MM.1S (cell line): ENCODE measurements around the gene PAH.

Source experiments
- DNase-seq: peaks from one replicate; pipeline ENCODE4 v3.0.0-alpha.2; 2015
- H2AFZ ChIP-seq: fragments of 300-600 bp; sonication (generic); 2 replicates; pipeline ENCODE4 v1.6.0; 2016; ENCODE audit warnings: antibody characterized with exemption, low read length
- H3F3A ChIP-seq: fragments of 300-600 bp; sonication (generic); 2 replicates; pipeline ENCODE4 v1.6.1; 2016; ENCODE audit warnings: mild to moderate bottlenecking, antibody characterized with exemption, low read length, moderate library complexity, mixed read lengths; ENCODE audit not compliant: insufficient read depth
- H3K27ac ChIP-seq: fragments of 300-600 bp; sonication (generic); 2 replicates; pipeline ENCODE4 v1.5.1; 2016; ENCODE audit warnings: mild to moderate bottlenecking, low read length
- H3K27me3 ChIP-seq: fragments of 300-600 bp; sonication (generic); replicated peaks from 2 replicates; pipeline ENCODE4 v1.6.0; 2016; ENCODE audit warnings: low read length; ENCODE audit not compliant: insufficient read depth
- H3K36me3 ChIP-seq: fragments of 300-600 bp; sonication (generic); replicated peaks from 2 replicates; pipeline ENCODE4 v1.6.1; 2016; ENCODE audit warnings: mild to moderate bottlenecking, low read length, mixed read lengths; ENCODE audit not compliant: insufficient read depth
- H3K4me1 ChIP-seq: fragments of 300-600 bp; sonication (generic); 2 replicates; pipeline ENCODE4 v1.6.1; 2016; ENCODE audit warnings: low read length, mixed read lengths
- H3K4me2 ChIP-seq: fragments of 300-600 bp; sonication (generic); 2 replicates; pipeline ENCODE4 v1.6.0; 2016; ENCODE audit warnings: low read depth, low read length
- H3K4me3 ChIP-seq: fragments of 300-600 bp; sonication (generic); 2 replicates; pipeline ENCODE4 v1.5.1; 2016; ENCODE audit warnings: low read length, mixed read lengths
- H3K79me2 ChIP-seq: fragments of 300-600 bp; sonication (generic); 2 replicates; pipeline ENCODE4 v1.6.1; 2016; ENCODE audit warnings: mixed run types, low read length, mixed read lengths
- H3K9ac ChIP-seq: fragments of 300-600 bp; sonication (generic); 2 replicates; pipeline ENCODE4 v1.6.1; 2016; ENCODE audit warnings: low read length, mixed read lengths
- H3K9me2 ChIP-seq: fragments of 300-600 bp; sonication (generic); replicated peaks from 2 replicates; pipeline ENCODE4 v1.6.1; 2016; ENCODE audit warnings: mild to moderate bottlenecking, low read length, mixed read lengths; ENCODE audit not compliant: insufficient read depth
- H3K9me3 ChIP-seq: fragments of 300-600 bp; sonication (generic); replicated peaks from 2 replicates; pipeline ENCODE4 v1.6.1; 2016; ENCODE audit warnings: mild to moderate bottlenecking, low read length, mixed read lengths; ENCODE audit not compliant: insufficient read depth
- H4K20me1 ChIP-seq: fragments of 300-600 bp; sonication (generic); 2 replicates; pipeline ENCODE4 v1.6.1; 2016; ENCODE audit warnings: mild to moderate bottlenecking, low read length, moderate library complexity, mixed read lengths; ENCODE audit not compliant: insufficient read depth
- CTCF ChIP-seq: fragments of 300-600 bp; sonication (generic); IDR thresholded peaks from 2 replicates; pipeline ENCODE4 v1.5.1; 2016; ENCODE audit warnings: antibody characterized with exemption, low read length, mixed read lengths
- EZH2 ChIP-seq: fragments of 300-600 bp; sonication (generic); optimal IDR thresholded peaks from 2 replicates; pipeline ENCODE3; 2017; ENCODE audit warnings: low read depth, mild to moderate bottlenecking, antibody characterized with exemption, low read length, mixed read lengths
- EZH2phosphoT487 ChIP-seq: fragments of 300-600 bp; sonication (generic); IDR thresholded peaks from 2 replicates; pipeline ENCODE4 v1.6.1; 2018; ENCODE audit warnings: antibody characterized with exemption, low read length

The PAH gene

DNA sequence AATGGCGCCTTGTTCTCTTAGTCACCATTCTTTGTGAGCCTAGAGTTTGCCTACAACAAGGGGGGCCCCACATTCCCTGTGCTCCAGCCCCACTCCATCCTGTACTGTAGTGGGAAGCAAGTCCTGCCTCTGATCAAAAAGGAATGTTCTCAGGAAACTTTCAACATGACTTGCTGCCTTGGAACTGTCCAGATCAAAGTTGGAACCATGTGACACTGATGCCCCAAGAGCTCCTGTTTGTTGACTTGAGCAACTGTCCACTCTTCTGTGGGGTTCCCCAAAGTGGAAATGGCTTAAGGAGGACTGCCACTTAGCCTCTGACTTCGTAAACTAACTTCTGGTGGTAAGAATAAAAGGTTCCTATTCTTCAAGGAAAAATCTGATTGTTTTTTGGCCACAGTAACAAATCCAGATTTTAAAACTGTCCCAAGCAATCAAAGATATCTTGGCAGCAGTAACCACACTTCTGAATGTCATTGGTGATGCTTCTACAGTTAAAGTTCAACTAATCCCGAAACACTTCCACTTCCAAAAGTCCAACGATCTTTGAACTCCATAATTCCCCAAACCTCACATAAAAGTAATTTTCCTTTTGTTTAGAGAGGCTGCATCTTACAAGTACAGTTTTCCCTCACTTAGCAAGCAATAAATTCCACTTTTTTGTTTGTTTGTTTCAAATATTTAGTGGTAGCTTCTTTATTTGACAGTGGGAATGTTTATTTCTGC is 67.2 kb downstream of the PAH start:
- Histone ChIP-seq H3K9me2 (no peaks in the 10 kb centered on the region), H3K36me3 (no peaks in the 10 kb centered on the region), H4K20me1 (no peaks in the 10 kb centered on the region), H3K4me3 (no peak overlapping the region), H3K9me3 (no peaks in the 10 kb centered on the region), H2AFZ (no peak overlapping the region), H3K4me2 (no peak overlapping the region), H3K4me1 (no peaks in the 10 kb centered on the region), H3K27ac (no peak overlapping the region), H3K9ac (no peak overlapping the region), H3K79me2 (no peaks in the 10 kb centered on the region), H3F3A (no peaks in the 10 kb centered on the region), H3K27me3 (no peaks in the 10 kb centered on the region)
- no peak for DNase-seq
- TF ChIP-seq EZH2 (no peak), CTCF (no peak), EZH2phosphoT487 (no peak)

DNA sequence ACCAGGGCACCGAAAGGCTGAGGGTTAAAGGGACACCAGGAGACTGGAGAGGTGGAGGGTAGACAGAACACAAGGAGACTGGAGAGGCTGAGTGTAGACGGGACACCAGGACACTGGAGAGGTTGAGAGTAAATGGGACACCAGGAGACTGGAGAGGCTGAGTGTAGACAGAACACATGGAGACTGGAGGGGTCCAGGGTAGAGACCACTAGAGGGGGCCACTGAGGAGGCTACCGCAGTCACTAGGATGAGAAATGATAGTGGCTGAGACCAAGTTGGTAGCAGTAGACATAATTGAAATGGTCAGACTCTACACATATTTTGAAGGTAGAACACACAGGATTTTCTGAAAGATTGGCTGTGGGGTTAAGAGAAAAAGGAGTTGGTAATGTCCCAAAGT is 68.2 kb downstream of the PAH start:
- Histone ChIP-seq H3K4me2 (no peak overlapping the region), H4K20me1 (no peaks in the 10 kb centered on the region), H3K36me3 (no peaks in the 10 kb centered on the region), H3K4me1 (no peaks in the 10 kb centered on the region), H3K79me2 (no peaks in the 10 kb centered on the region), H2AFZ (no peak overlapping the region), H3K9me3 (no peaks in the 10 kb centered on the region), H3K9ac (no peak overlapping the region), H3K27ac (no peak overlapping the region), H3F3A (no peaks in the 10 kb centered on the region), H3K4me3 (no peak overlapping the region), H3K9me2 (no peaks in the 10 kb centered on the region), H3K27me3 (no peaks in the 10 kb centered on the region)
- TF ChIP-seq EZH2phosphoT487, result no peak
- TF ChIP-seq EZH2, result no peak
- no peak for TF ChIP-seq CTCF
- DNase-seq, result no peak

DNA sequence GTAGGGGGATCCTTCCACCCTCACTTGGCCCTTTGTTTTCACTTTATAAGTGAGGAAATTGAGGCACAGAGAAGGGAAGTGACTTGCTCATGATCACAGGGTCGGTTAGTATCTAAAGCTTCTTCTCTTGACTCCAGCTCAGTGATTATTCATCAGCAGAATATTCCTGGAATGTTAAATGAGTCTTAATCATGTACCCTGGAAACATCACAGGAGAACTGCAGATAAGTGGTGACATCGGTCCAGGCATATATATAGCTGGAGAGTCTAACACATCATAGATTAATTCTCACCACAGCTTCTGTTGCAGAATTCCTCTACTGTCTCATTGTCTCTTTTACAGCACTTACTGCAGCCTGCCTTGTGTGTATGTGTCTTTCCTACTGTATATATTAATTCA is 69.9 kb downstream of the PAH start:
- H3K9ac ChIP-seq, result no peak overlapping the region
- no peak for DNase-seq
- TF ChIP-seq CTCF (no peak), EZH2 (no peak), EZH2phosphoT487 (no peak)
- no peaks in the 10 kb centered on the region for H3K9me2 ChIP-seq
- no peaks in the 10 kb centered on the region for H3F3A ChIP-seq
- H3K79me2 ChIP-seq, result no peaks in the 10 kb centered on the region
- no peak overlapping the region for H2AFZ ChIP-seq
- no peak overlapping the region for H3K4me2 ChIP-seq
- no peak overlapping the region for H3K4me3 ChIP-seq
- H3K36me3 ChIP-seq, result no peaks in the 10 kb centered on the region
- no peaks in the 10 kb centered on the region for H3K9me3 ChIP-seq
- no peaks in the 10 kb centered on the region for H3K27me3 ChIP-seq
- H4K20me1 ChIP-seq, result no peaks in the 10 kb centered on the region
- H3K27ac ChIP-seq, result no peak overlapping the region
- no peaks in the 10 kb centered on the region for H3K4me1 ChIP-seq
